Stomach (tissue), 9 donors: ENCODE data around the gene PDS5A. TPM values are rescaled to one million over a fixed set of nuclear protein-coding genes. Genes with fewer than 3 reads are reported as not detected.

Experiments used
- DNase-seq, 2 donors: peaks; one replicate each; pipeline versions ENCODE4 v3.0.0 to v3.0.0-alpha.2; 2013 to 2019
- H3K27ac ChIP-seq, 5 donors: fragments of 200-600 bp in 4 of 5; sonication (generic) in 4 of 5; one replicate each; pipeline ENCODE4 v1.5.1; 2013 to 2019; ENCODE audit warnings: mild to moderate bottlenecking in 1 of 5, moderate library complexity in 1 of 5
- H3K27me3 ChIP-seq, 3 donors: fragments of 200-600 bp; sonication (generic); one replicate each; pipeline ENCODE4 v1.5.1; 2017 to 2019; ENCODE audit warnings: mixed run types in 1 of 3
- H3K36me3 ChIP-seq, 4 donors: fragments of 200-600 bp; sonication (generic); 1 replicate in 3 of 4; 2 replicates in 1 of 4; pipeline ENCODE4 v1.5.1; 2016 to 2019
- H3K4me1 ChIP-seq, 4 donors: fragments of 200-600 bp; sonication (generic); one replicate each; pipeline ENCODE4 v1.5.1; 2016 to 2019
- H3K4me3 ChIP-seq, 4 donors: fragments of 200-600 bp; sonication (generic) in 3 of 4; one replicate each; pipeline ENCODE4 v1.5.1; 2016 to 2019; ENCODE audit warnings: mild to moderate bottlenecking in 1 of 4
- H3K9me3 ChIP-seq, 4 donors: fragments of 200-600 bp; sonication (generic); one replicate each; pipeline ENCODE4 v1.5.1; 2016 to 2019
- CTCF ChIP-seq, 7 experiments: fragments of 450-650 bp in 4 of 7; fragments of 200-600 bp in 3 of 7; sonication (generic) in 3 of 7; IDR thresholded peaks; one replicate each; pipeline ENCODE4 v1.5.1; 2016 to 2019; ENCODE audit warnings: antibody characterized with exemption in 7 of 7, control low read depth in 2 of 7, mild to moderate bottlenecking in 1 of 7
- EP300 ChIP-seq: sonication (generic); formaldehyde crosslinking; IDR thresholded peaks from one replicate; pipeline ENCODE4 v1.6.1; 2017; ENCODE audit warnings: antibody characterized with exemption
- POLR2A ChIP-seq, 4 donors: fragments of 450-650 bp; IDR thresholded peaks; one replicate each; pipeline ENCODE4 v1.6.1; 2016; ENCODE audit warnings: antibody characterized with exemption in 4 of 4, control low read depth in 2 of 4, mild to moderate bottlenecking in 1 of 4, moderate library complexity in 1 of 4
- POLR2AphosphoS5 ChIP-seq, 3 donors: sonication (generic); formaldehyde crosslinking; IDR thresholded peaks; one replicate each; pipeline ENCODE4 v1.6.1; 2016; ENCODE audit warnings: antibody characterized with exemption in 3 of 3
- WGBS, 5 donors: extraction: QIAGEN DNeasy Blood & Tissue Kit in 3 of 5; methylation state at CpG; one replicate each; pipeline versions ENCODE4 v1.1.5 to v1.1.7; 2013 to 2018; 5-methylcytosine and 5-hydroxymethylcytosine counted together
- intact Hi-C: fragments of 100-400 bp; cut with DNase I; formaldehyde crosslinking; loops from one replicate; pipeline ENCODE4 v1.15.1; 2023; ENCODE audit warnings: low total_unique reads
- polyA plus RNA-seq, 3 donors: library from polyadenylated mRNA; stranded (reverse); fragments of 200-250 nt; gene quantifications; one replicate each; pipeline ENCODE4 v1.2.3, GENCODE V29; 2013
- total RNA-seq, 5 donors: library from RNA; depleted of rRNA; stranded (reverse); fragments of >200 nt; gene quantifications; one replicate each; pipeline versions ENCODE4 v1.1.0 to v1.2.3, GENCODE V29; 2014 to 2016
- donor health status: healthy with polysubstance abuse.
- donor health status: Bipolar disorder and iron deficiency.
- donor health status: healthy.

Gene PDS5A
- total and polyA plus RNA-seq, 8 donors = 14.7 to 117 (median 82.4) TPM

DNA sequence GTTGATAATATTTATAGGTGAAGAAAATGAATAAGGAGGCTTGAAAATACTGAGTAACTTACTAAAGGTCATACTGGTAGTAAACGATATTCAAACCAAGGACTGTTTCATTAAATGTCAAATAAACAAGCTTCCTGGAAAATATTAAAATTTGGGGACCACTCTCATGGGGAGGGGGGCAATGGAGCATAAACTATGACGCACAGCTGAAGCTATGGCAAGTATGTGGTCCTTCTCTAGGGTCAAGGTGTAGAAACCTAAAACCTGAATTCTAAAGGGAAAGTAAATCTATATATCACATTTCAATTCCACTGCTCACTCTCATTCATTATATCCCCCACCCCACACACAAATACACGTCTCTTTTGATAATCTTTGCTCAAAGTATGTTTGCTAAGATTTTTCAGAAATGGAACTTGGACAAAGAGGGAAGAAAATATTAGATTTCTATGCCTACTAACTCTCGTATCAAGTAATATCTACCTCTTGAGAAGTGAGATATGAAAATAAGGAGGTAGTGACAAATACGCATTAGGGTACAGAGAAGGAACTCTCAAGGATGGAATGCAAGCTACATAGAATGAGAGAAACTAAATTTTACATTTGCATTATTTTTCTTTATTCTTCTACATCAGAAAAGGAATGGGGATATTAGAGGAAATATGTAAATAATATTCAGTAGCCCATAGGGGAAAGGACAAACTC is 84.6 kb downstream of the PDS5A start:
- TF ChIP-seq POLR2AphosphoS5 (IDR thresholded peaks at IDR 0.05) (no peak), CTCF (IDR thresholded peaks at IDR 0.05) (no peak), EP300 (no peak), POLR2A (IDR thresholded peaks at IDR 0.05) (no peak)
- H3K4me1 ChIP-seq = no peaks in the 10 kb centered on the region
- H3K27me3 ChIP-seq = no peaks in the 10 kb centered on the region
- WGBS, 5 donors = 88 to 90% (median 90%) methylated on average over 5 of the region's 5 CpGs
- H3K27ac ChIP-seq = no peak overlapping the region
- H3K36me3 ChIP-seq = peaks cover 38 to 100% (median 99%) of the 10 kb centered on the region in 4 donors
- no peak overlapping the region for H3K4me3 ChIP-seq
- no peak for DNase-seq
- intact Hi-C loops = no loop called here
- no peaks in the 10 kb centered on the region for H3K9me3 ChIP-seq

DNA sequence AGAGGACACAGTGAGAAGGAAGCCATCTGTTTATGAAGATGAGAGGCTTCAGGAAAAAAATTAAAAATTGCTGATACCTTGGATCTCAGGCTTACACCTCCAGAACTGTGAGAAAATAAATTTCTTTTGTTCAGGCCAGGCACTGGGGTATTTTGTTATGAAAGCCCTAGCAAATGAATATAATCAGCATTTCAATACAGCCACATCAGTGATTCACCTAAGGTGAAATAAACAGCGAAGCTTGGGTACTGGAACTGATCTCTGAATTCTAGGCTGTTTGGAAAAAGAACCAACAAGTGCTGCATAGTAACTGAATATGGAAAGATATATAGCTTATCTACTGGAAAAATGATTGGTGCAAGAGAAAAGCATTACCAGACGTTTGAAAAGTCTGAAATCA is 88.5 kb downstream of the PDS5A start:
- H3K36me3 ChIP-seq = peaks cover 17 to 95% (median 93%) of the 10 kb centered on the region in 4 donors
- no peaks in the 10 kb centered on the region for H3K4me1 ChIP-seq
- WGBS, 5 donors = 62 to 71% (median 68%) methylated on average over 2 of the region's 2 CpGs
- no peak overlapping the region for H3K4me3 ChIP-seq
- intact Hi-C loops = no loop called here
- H3K27ac ChIP-seq = no peak overlapping the region
- H3K27me3 ChIP-seq = no peaks in the 10 kb centered on the region
- TF ChIP-seq POLR2AphosphoS5 (IDR thresholded peaks at IDR 0.05) (no peak), EP300 (no peak), POLR2A (IDR thresholded peaks at IDR 0.05) (no peak), CTCF (IDR thresholded peaks at IDR 0.05) (no peak)
- no peak for DNase-seq
- H3K9me3 ChIP-seq = no peaks in the 10 kb centered on the region

DNA sequence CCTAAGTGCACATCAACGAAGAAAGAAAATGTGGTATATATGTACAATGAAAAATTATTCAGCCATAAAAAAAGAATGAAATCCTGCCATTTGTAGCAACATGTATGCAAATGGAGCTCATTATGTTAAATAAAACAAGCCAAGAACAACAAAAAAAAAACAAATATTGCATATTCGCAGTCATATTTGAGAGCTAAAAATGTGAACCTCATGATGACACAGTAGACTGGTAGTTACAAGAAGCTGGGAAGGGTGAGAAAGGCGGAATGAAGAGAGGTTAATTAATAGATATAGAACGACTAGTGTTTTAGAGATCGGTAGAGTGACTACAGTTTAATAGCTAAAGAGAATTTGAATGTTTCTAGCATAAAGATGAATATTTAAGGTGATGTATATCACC is 89.2 kb downstream of the PDS5A start:
- Histone ChIP-seq H3K4me1 (no peaks in the 10 kb centered on the region), H3K27ac (no peak overlapping the region), H3K27me3 (no peaks in the 10 kb centered on the region), H3K4me3 (no peak overlapping the region), H3K36me3 (peaks cover 23 to 94% (median 91%) of the 10 kb centered on the region in 4 donors), H3K9me3 (no peaks in the 10 kb centered on the region)
- intact Hi-C loops = no loop called here
- no peak for DNase-seq
- WGBS, 5 donors = 93 to 99% (median 96%) methylated on average over 5 of the region's 5 CpGs
- TF ChIP-seq CTCF (IDR thresholded peaks at IDR 0.05) (no peak), POLR2A (IDR thresholded peaks at IDR 0.05) (no peak), EP300 (no peak), POLR2AphosphoS5 (IDR thresholded peaks at IDR 0.05) (no peak)

DNA sequence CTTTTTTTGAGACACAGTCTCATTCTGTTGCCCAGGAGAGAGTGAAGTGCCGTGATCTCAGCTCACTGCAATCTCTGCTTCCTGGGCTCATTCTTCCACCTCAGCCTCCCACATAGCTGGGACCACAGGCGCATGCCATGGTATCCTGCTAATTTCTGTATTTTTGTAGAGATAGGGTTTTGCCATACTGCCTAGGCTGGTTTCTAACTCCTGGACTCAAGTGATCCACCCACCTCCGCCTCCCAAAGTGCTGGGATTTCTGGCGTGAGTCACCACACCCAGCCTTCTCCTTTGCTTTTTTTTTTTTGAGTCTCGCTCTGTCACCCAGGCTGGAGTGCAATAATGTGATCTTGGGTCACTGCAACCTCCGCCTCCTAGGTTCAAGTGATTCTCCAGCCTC is 94.1 kb downstream of the PDS5A start:
- 96 to 98% (median 97%) methylated on average over 6 of the region's 6 CpGs for WGBS, 5 donors
- H3K9me3 ChIP-seq = no peaks in the 10 kb centered on the region
- no peak overlapping the region for H3K4me3 ChIP-seq
- peaks cover 22 to 83% (median 73%) of the 10 kb centered on the region in 4 donors for H3K36me3 ChIP-seq
- no peak overlapping the region for H3K27ac ChIP-seq
- intact Hi-C loops = no loop called here
- H3K27me3 ChIP-seq = no peaks in the 10 kb centered on the region
- TF ChIP-seq POLR2AphosphoS5 (IDR thresholded peaks at IDR 0.05) (no peak), POLR2A (IDR thresholded peaks at IDR 0.05) (no peak), CTCF (IDR thresholded peaks at IDR 0.05) (no peak), EP300 (no peak)
- DNase-seq = no peak
- H3K4me1 ChIP-seq = no peaks in the 10 kb centered on the region
